GM19372 (cell line): ENCODE results near the gene CLCN1.

Experiments
- ATAC-seq: cut with Tn5 transposase; IDR thresholded peaks from one replicate; pipeline ENCODE4 v1.9.1; 2021; ENCODE audit warnings: mild to moderate bottlenecking, low read depth, moderate library complexity; ENCODE audit not compliant: unreplicated experiment

The CLCN1 gene

GRCh38 chr7:143361552-143362130 is 45.7 kb downstream of the CLCN1 start:
- no peak for ATAC-seq

GRCh38 chr7:143362131-143363015 is 46.5 kb downstream of the CLCN1 start, which contains the start of gene FAM131B:
Gene FAM131B, minus strand, starts transcription at chr7:143362713. Its CDS starts 110 bp downstream, at chr7:143362603.
- peak; percentile 49 for ATAC-seq

- no peak for ATAC-seq
Observed at GRCh38 chr7:143363016-143363937, 47.4 kb downstream of the CLCN1 start.

- ATAC-seq: no peak
Observed at GRCh38 chr7:143367972-143368371, 52.1 kb downstream of the CLCN1 start.

- ATAC-seq: no peak
Observed at GRCh38 chr7:143368387-143368786, 52.5 kb downstream of the CLCN1 start.

GRCh38 chr7:143369678-143370651 is 54.1 kb downstream of the CLCN1 start:
- ATAC-seq: no peak

- no peak for ATAC-seq
Observed at GRCh38 chr7:143372070-143372469, 56.2 kb downstream of the CLCN1 start.

- no peak for ATAC-seq
Observed at GRCh38 chr7:143373255-143373794, 57.4 kb downstream of the CLCN1 start.

- no peak for ATAC-seq
Observed at GRCh38 chr7:143374561-143374960, 58.6 kb downstream of the CLCN1 start.

GRCh38 chr7:143375298-143376034 is 59.6 kb downstream of the CLCN1 start:
- ATAC-seq: no peak

- no peak for ATAC-seq
Observed at GRCh38 chr7:143376396-143376795, 60.5 kb downstream of the CLCN1 start.

- no peak for ATAC-seq
Observed at GRCh38 chr7:143379611-143380259, 63.8 kb downstream of the CLCN1 start.

- ATAC-seq: peak; percentile 48
Observed at GRCh38 chr7:143380260-143380645, 64.3 kb downstream of the CLCN1 start.

- ATAC-seq: peak; percentile 81
Observed at GRCh38 chr7:143380646-143381426, 64.9 kb downstream of the CLCN1 start, which contains the start of gene ZYX. Gene ZYX, plus strand, starts transcription at chr7:143381345. Its CDS starts 227 bp downstream, at chr7:143381572.

- peak; percentile 12 for ATAC-seq
Observed at GRCh38 chr7:143381427-143382125, 65.7 kb downstream of the CLCN1 start.

GRCh38 chr7:143382126-143382790 is 66.3 kb downstream of the CLCN1 start:
- ATAC-seq: no peak
